Glutamatergic neuron (in vitro differentiated cells): ENCODE data around the gene SACS. TPM values are rescaled to one million over a fixed set of nuclear protein-coding genes. Genes with fewer than 3 reads are reported as not detected.

Experiments
- DNase-seq: peaks from one replicate; pipeline ENCODE4 v3.0.0; 2022
- H3K27ac Mint-ChIP-seq: one replicate; pipeline ENCODE4 v1.8.0; 2020; ENCODE audit warnings: mild to moderate bottlenecking, mixed read lengths, inconsistent platforms; ENCODE audit not compliant: unreplicated experiment
- H3K27me3 Mint-ChIP-seq: one replicate; pipeline ENCODE4 v1.8.0; 2020; ENCODE audit warnings: mild to moderate bottlenecking, moderate library complexity, mixed read lengths, inconsistent platforms; ENCODE audit not compliant: unreplicated experiment
- H3K36me3 Mint-ChIP-seq: one replicate; pipeline ENCODE4 v1.8.0; 2020; ENCODE audit warnings: mild to moderate bottlenecking, mixed read lengths, inconsistent platforms; ENCODE audit not compliant: unreplicated experiment
- H3K4me1 Mint-ChIP-seq: one replicate; pipeline ENCODE4 v1.8.0; 2020; ENCODE audit warnings: mild to moderate bottlenecking, low read depth, mixed read lengths, inconsistent platforms; ENCODE audit not compliant: unreplicated experiment
- H3K4me3 Mint-ChIP-seq: one replicate; pipeline ENCODE4 v1.8.0; 2020; ENCODE audit warnings: mild to moderate bottlenecking, mixed read lengths, inconsistent platforms; ENCODE audit not compliant: unreplicated experiment
- H3K9me3 Mint-ChIP-seq: one replicate; pipeline ENCODE4 v1.8.0; 2020; ENCODE audit warnings: mild to moderate bottlenecking, moderate library complexity, mixed read lengths, inconsistent platforms; ENCODE audit not compliant: unreplicated experiment
- CTCF ChIP-seq: fragments of 200-600 bp; sonication (generic); IDR thresholded peaks from one replicate; pipeline ENCODE4 v1.5.0; 2021; ENCODE audit not compliant: partially characterized antibody, unreplicated experiment
- total RNA-seq: library from RNA; stranded (reverse); fragmentation: NEBNext Ultra II Directional; extraction: Animal tissue kit (Norgen Biotek cat#: 25700); gene quantifications from one replicate; pipeline ENCODE4 v1.2.1, GENCODE V29; 2021; ENCODE audit not compliant: unreplicated experiment

The SACS gene
- total RNA-seq, 1 donor from 2014 or later, result 132 TPM

DNA sequence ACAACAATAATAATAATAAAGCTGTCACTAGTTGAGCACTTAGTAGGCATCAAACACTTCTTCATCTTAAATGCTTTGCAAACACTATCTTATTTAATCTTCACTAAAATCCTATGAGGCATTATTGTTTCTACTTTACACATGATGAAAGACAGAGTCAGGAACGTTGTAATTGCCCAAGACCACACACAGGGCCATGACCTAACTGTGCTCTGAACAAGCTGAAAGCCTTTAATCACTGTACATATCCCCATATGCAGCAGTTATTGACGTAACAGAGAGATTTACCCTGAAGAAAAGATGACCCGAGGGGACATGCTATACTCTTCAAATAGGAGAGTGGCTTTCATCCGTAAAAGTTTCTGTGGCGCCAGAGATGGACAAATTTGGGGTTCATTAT, 53.0 kb downstream of the SACS start:
- H3K27ac Mint-ChIP-seq, result peak overlapping the region; percentile 77
- no peak for DNase-seq
- peaks cover 39% of the 10 kb centered on the region for H3K4me1 Mint-ChIP-seq
- no peak for TF ChIP-seq CTCF
- peaks cover 5% of the 10 kb centered on the region for H3K36me3 Mint-ChIP-seq
- peaks cover 10% of the 10 kb centered on the region for H3K9me3 Mint-ChIP-seq
- H3K27me3 Mint-ChIP-seq, result peaks cover 10% of the 10 kb centered on the region
- no peak overlapping the region for H3K4me3 Mint-ChIP-seq

GRCh38 chr13:23377983-23378632, 55.4 kb downstream of the SACS start:
- peaks cover 5% of the 10 kb centered on the region for H3K36me3 Mint-ChIP-seq
- H3K4me1 Mint-ChIP-seq, result peaks cover 35% of the 10 kb centered on the region
- H3K4me3 Mint-ChIP-seq, result peak overlapping the region; percentile 16
- no peak for TF ChIP-seq CTCF
- H3K27me3 Mint-ChIP-seq, result peaks cover 10% of the 10 kb centered on the region
- peaks cover 11% of the 10 kb centered on the region for H3K9me3 Mint-ChIP-seq
- peak overlapping the region; percentile 60 for H3K27ac Mint-ChIP-seq
- no peak for DNase-seq

- Mint-ChIP-seq H3K4me1 (peaks cover 35% of the 10 kb centered on the region), H3K36me3 (peaks cover 5% of the 10 kb centered on the region), H3K9me3 (peaks cover 14% of the 10 kb centered on the region), H3K27ac (peak overlapping the region; percentile 60), H3K27me3 (peaks cover 10% of the 10 kb centered on the region), H3K4me3 (peak overlapping the region; percentile 16)
- DNase-seq, result no peak
- no peak for TF ChIP-seq CTCF
Measured at GRCh38 chr13:23377579-23377978, 55.9 kb downstream of the SACS start.

DNA sequence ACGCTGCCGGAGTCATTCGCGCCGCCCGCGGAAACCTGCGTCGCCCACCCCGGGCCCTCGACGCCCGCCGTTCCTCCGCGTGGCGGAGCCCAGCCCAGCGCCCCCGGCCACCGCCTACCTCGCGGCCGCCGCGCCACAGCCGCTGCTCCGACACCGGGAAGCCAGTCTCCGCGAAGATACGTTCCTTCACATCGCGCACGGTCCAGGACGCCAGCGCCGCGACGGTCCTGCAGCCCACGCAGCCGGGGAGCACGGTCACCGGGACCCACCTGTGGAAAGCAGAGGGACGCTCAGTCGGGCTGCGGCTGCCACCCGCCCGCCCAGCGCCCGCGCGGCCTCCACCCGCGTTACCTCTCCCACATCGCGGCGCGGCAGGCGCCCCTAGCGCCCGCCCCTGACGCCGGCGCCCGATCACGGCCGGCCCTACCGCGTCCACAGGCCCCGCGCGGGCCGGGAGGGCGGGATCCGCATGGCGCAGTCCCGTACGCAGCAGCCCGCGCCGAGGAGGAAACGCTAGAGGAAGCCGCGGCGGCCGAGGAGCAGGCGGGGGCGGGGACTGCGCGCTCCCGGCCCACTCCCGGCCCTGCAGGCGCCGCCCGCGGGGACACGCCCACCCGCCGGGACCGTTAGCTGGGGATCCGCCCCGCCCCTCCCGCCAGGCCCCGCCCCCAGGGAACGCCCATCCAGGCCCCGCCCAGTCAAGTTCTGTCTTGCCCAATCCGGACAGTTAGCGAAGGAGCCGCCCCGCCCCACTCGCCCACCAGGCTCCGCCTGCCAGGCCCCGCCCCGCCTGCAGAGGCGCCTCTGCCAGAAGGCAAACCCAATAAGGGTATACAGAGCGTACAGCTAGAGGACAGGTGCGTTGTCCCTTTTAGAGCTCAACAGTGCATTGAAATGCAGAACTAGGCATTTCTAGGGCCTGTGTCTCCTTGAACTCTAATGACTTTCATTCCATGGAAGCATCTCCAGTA, 58.2 kb downstream of the SACS start:
- Mint-ChIP-seq H3K27ac (peak overlapping the region; percentile 64), H3K27me3 (peaks cover 10% of the 10 kb centered on the region), H3K36me3 (peaks cover 5% of the 10 kb centered on the region), H3K4me1 (peaks cover 22% of the 10 kb centered on the region), H3K4me3 (peak overlapping the region; percentile 85), H3K9me3 (peaks cover 12% of the 10 kb centered on the region)
- DNase-seq, result peak; percentile 98
- peak; percentile 14 for TF ChIP-seq CTCF
